Astrocyte (in vitro differentiated cells and primary cell): ENCODE results near the gene HAUS7. TPM values are rescaled to one million over a fixed set of nuclear protein-coding genes. Genes with fewer than 3 reads are reported as not detected.
"Not testable (repeated sequence)": the region's sequence is repeated elsewhere in the genome, so short reads cannot be mapped to it uniquely, and the experiment has no call there.

Experiments used
- DNase-seq: peaks from one replicate; pipeline ENCODE4 v3.0.0-alpha.2; 2010; ENCODE audit warnings: low read depth
- FAIRE-seq: peaks from 2 replicates; lab custom pipeline; 2011; peaks lifted over from hg19 to GRCh38; lab: Jason Lieb, UNC
- H2AFZ ChIP-seq: 2 replicates; pipeline ENCODE4 v1.6.0; 2012; ENCODE audit warnings: low read depth, low read length, inconsistent platforms
- H3K27ac ChIP-seq: 2 replicates; pipeline ENCODE4 v1.5.1; 2011; ENCODE audit warnings: low read depth, low read length, inconsistent platforms
- H3K27me3 ChIP-seq: 2 replicates; pipeline ENCODE4 v1.6.0; 2011; ENCODE audit warnings: low read length, inconsistent platforms; ENCODE audit not compliant: insufficient read depth
- H3K36me3 ChIP-seq: 2 replicates; pipeline ENCODE4 v1.5.1; 2011; ENCODE audit warnings: low read length, inconsistent platforms; ENCODE audit not compliant: insufficient read depth
- H3K4me1 ChIP-seq: 2 replicates; pipeline ENCODE4 v1.5.1; 2011; ENCODE audit warnings: low read length, inconsistent platforms; ENCODE audit not compliant: insufficient read depth
- H3K4me2 ChIP-seq: 2 replicates; pipeline ENCODE4 v1.6.0; 2012; ENCODE audit warnings: low read length, inconsistent platforms
- H3K4me3 ChIP-seq: 2 replicates; pipeline ENCODE4 v1.5.1; 2011; ENCODE audit warnings: low read depth, mild to moderate bottlenecking, low read length, inconsistent platforms; ENCODE audit not compliant: insufficient read depth
- H3K79me2 ChIP-seq: 2 replicates; pipeline ENCODE4 v1.6.0; 2012; ENCODE audit warnings: mild to moderate bottlenecking, low read length, inconsistent platforms; ENCODE audit not compliant: insufficient read depth
- H3K9ac ChIP-seq: 2 replicates; pipeline ENCODE4 v1.6.0; 2012; ENCODE audit warnings: mild to moderate bottlenecking, low read length, inconsistent platforms
- H3K9me3 ChIP-seq: 2 replicates; pipeline ENCODE4 v1.5.1; 2012; ENCODE audit warnings: low read depth, mild to moderate bottlenecking, low read length, inconsistent platforms; ENCODE audit not compliant: insufficient read depth
- H4K20me1 ChIP-seq: 2 replicates; pipeline ENCODE4 v1.6.0; 2012; ENCODE audit warnings: low read length, inconsistent platforms; ENCODE audit not compliant: insufficient read depth
- H3K27ac Mint-ChIP-seq: one replicate; pipeline ENCODE4 v1.8.0; 2021; ENCODE audit warnings: mild to moderate bottlenecking, mixed read lengths; ENCODE audit not compliant: unreplicated experiment
- H3K27me3 Mint-ChIP-seq: one replicate; pipeline ENCODE4 v1.8.0; 2021; ENCODE audit warnings: low read depth, mixed read lengths; ENCODE audit not compliant: unreplicated experiment
- H3K36me3 Mint-ChIP-seq: one replicate; pipeline ENCODE4 v1.8.0; 2021; ENCODE audit warnings: low read depth, mixed read lengths; ENCODE audit not compliant: unreplicated experiment
- H3K4me1 Mint-ChIP-seq: one replicate; pipeline ENCODE4 v1.8.0; 2021; ENCODE audit warnings: low read depth, mixed read lengths; ENCODE audit not compliant: unreplicated experiment
- H3K4me3 Mint-ChIP-seq: one replicate; pipeline ENCODE4 v1.8.0; 2021; ENCODE audit warnings: mild to moderate bottlenecking, moderate library complexity, mixed read lengths; ENCODE audit not compliant: unreplicated experiment
- H3K9me3 Mint-ChIP-seq: one replicate; pipeline ENCODE4 v1.8.0; 2021; ENCODE audit warnings: mild to moderate bottlenecking, mixed read lengths; ENCODE audit not compliant: unreplicated experiment
- CTCF ChIP-seq: IDR thresholded peaks from 2 replicates; pipeline ENCODE4 v1.5.1; 2011; ENCODE audit warnings: low read depth, mild to moderate bottlenecking, inconsistent platforms, low read length, moderate library complexity; ENCODE audit not compliant: insufficient read depth
- EZH2 ChIP-seq: IDR thresholded peaks from 2 replicates; pipeline ENCODE4 v1.6.1; 2012; ENCODE audit warnings: mild to moderate bottlenecking, low read length, inconsistent platforms; ENCODE audit not compliant: insufficient read depth
- total RNA-seq: library from RNA; stranded (reverse); gene quantifications from 2 replicates; pipeline ENCODE4 v1.2.1, GENCODE V29; 2021

The HAUS7 gene
- total RNA-seq, 1 donor from 2014 or later: 12.1 TPM

DNA sequence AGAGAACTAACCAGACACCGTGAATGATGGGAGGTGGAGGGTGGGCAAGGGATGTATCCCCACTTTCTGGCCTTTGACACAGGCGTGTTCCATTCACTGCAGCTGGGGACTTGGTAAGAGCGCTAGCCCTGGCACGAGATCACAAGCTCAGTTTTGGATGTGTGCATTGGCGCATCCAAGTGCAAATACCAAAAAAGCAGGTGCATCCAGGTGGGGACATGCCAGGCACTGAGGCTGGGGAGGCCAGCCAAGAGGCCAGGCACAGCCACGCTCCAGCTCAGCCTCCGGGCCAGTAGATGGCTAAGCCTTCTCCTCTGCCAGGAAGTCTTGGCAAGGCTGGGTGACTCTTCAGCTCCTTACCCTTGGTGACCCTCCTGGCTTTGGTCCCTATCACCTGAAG, 63.5 kb downstream of the HAUS7 start:
- no peak for TF ChIP-seq CTCF
- TF ChIP-seq EZH2: no peak
- Histone ChIP-seq H3K9me3 (no peaks in the 10 kb centered on the region), H2AFZ (no peak overlapping the region), H3K27ac (no peak overlapping the region), H3K79me2 (no peaks in the 10 kb centered on the region), H3K4me2 (no peak overlapping the region), H3K9ac (no peak overlapping the region), H3K36me3 (no peaks in the 10 kb centered on the region), H4K20me1 (no peaks in the 10 kb centered on the region), H3K4me3 (no peak overlapping the region), H3K27me3 (peaks cover 4% of the 10 kb centered on the region), H3K4me1 (no peaks in the 10 kb centered on the region)
- Mint-ChIP-seq H3K27ac (no peak overlapping the region), H3K27me3 (peaks cover 35% of the 10 kb centered on the region), H3K36me3 (no peaks in the 10 kb centered on the region), H3K4me1 (no peaks in the 10 kb centered on the region), H3K4me3 (no peak overlapping the region), H3K9me3 (peaks cover 3% of the 10 kb centered on the region)
- DNase-seq (no peak), FAIRE-seq (no peak)

DNA sequence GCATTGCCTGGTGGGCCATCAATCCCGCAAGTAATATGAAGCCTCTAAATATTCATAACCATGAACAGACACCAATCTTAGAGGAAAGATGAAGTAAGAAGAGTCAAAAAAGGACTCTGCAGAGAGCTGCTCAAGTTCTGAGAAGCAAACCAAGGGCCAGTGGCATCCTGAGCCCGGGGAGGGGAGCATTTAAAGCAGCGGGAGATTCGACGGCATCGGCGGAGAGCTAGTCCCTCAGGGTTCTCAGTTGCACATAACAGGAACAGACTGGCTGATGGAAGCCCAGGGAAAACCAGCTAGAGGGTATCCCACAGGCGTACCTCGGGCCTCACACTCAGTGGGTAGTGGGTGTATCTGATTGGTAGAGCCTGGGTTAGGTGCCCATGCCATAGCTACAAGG, 64.4 kb downstream of the HAUS7 start:
- Histone ChIP-seq H3K36me3 (no peaks in the 10 kb centered on the region), H3K4me3 (no peak overlapping the region), H3K9ac (no peak overlapping the region), H4K20me1 (no peaks in the 10 kb centered on the region), H3K9me3 (no peaks in the 10 kb centered on the region), H3K27me3 (peaks cover 4% of the 10 kb centered on the region), H2AFZ (no peak overlapping the region), H3K4me1 (no peaks in the 10 kb centered on the region), H3K4me2 (no peak overlapping the region), H3K27ac (no peak overlapping the region), H3K79me2 (no peaks in the 10 kb centered on the region)
- no peak overlapping the region for H3K4me3 Mint-ChIP-seq
- FAIRE-seq: no peak
- peaks cover 6% of the 10 kb centered on the region for H3K9me3 Mint-ChIP-seq
- DNase-seq: no peak
- H3K36me3 Mint-ChIP-seq: no peaks in the 10 kb centered on the region
- H3K27ac Mint-ChIP-seq: no peak overlapping the region
- peaks cover 32% of the 10 kb centered on the region for H3K27me3 Mint-ChIP-seq
- H3K4me1 Mint-ChIP-seq: no peaks in the 10 kb centered on the region
- TF ChIP-seq EZH2: no peak
- no peak for TF ChIP-seq CTCF

GRCh38 chrX:153405426-153405825, 65.0 kb downstream of the HAUS7 start:
- no peak for DNase-seq
- Mint-ChIP-seq H3K27me3 (peaks cover 28% of the 10 kb centered on the region), H3K4me1 (no peaks in the 10 kb centered on the region), H3K27ac (no peak overlapping the region), H3K36me3 (no peaks in the 10 kb centered on the region), H3K9me3 (peaks cover 6% of the 10 kb centered on the region), H3K4me3 (no peak overlapping the region)
- Histone ChIP-seq H3K36me3 (no peaks in the 10 kb centered on the region), H3K4me2 (no peak overlapping the region), H4K20me1 (no peaks in the 10 kb centered on the region), H3K27me3 (peaks cover 4% of the 10 kb centered on the region), H2AFZ (no peak overlapping the region), H3K27ac (no peak overlapping the region), H3K9me3 (no peaks in the 10 kb centered on the region), H3K9ac (no peak overlapping the region), H3K79me2 (no peaks in the 10 kb centered on the region), H3K4me3 (no peak overlapping the region), H3K4me1 (no peaks in the 10 kb centered on the region)
- no peak for TF ChIP-seq CTCF
- TF ChIP-seq EZH2: no peak
- no peak for FAIRE-seq

- not testable (repeated sequence) for H4K20me1 ChIP-seq, H3K9ac ChIP-seq, H3K36me3 Mint-ChIP-seq, H3K27ac ChIP-seq, H2AFZ ChIP-seq, H3K27ac Mint-ChIP-seq, H3K4me3 Mint-ChIP-seq, H3K27me3 ChIP-seq, FAIRE-seq, H3K4me1 ChIP-seq, DNase-seq, H3K36me3 ChIP-seq, H3K4me1 Mint-ChIP-seq, H3K9me3 Mint-ChIP-seq, H3K4me2 ChIP-seq, H3K79me2 ChIP-seq, H3K9me3 ChIP-seq, H3K4me3 ChIP-seq
- peaks cover 28% of the 10 kb centered on the region for H3K27me3 Mint-ChIP-seq
Observed at GRCh38 chrX:153404333-153404732, 66.0 kb downstream of the HAUS7 start.
